ENCODE results near the gene ARHGAP21. TPM values are rescaled to one million over a fixed set of nuclear protein-coding genes. Genes with fewer than 3 reads are reported as not detected.

ARHGAP21 gene
- total RNA-seq, 1 experiment from 2014 or later, result 52.6 TPM

GRCh38 chr10:24579448-24579847 lies 144.2 kb downstream of the ARHGAP21 start:
- Histone ChIP-seq H4K20me1 (ENCODE audit: low read length) (no peaks in the 10 kb centered on the region), H3K27ac (ENCODE audit: low read length) (no peak overlapping the region), H3K79me2 (ENCODE audit: low read length) (no peaks in the 10 kb centered on the region), H3K9ac (ENCODE audit: low read length) (no peak overlapping the region), H3K27me3 (ENCODE audit: low read length) (no peaks in the 10 kb centered on the region), H3K4me3 (ENCODE audit: low read length) (no peak overlapping the region), H3K4me1 (ENCODE audit: insufficient read depth, low read length) (no peaks in the 10 kb centered on the region), H3K36me3 (ENCODE audit: low read depth, low read length) (no peaks in the 10 kb centered on the region), H2AFZ (ENCODE audit: low read length) (no peak overlapping the region), H3K9me3 (ENCODE audit: low read length) (no peaks in the 10 kb centered on the region), H3K9me2 (replicated peaks; ENCODE audit: low read length) (no peaks in the 10 kb centered on the region), H3K4me2 (ENCODE audit: low read length) (no peak overlapping the region), H3F3A (ENCODE audit: low read length, unreplicated experiment) (no peaks in the 10 kb centered on the region)
- no peak for TF ChIP-seq EZH2 (IDR thresholded peaks at IDR 0.05; ENCODE audit: low read length, unreplicated experiment)
- CTCF ChIA-PET, result no interaction called here
- POLR2A ChIA-PET (ENCODE audit: unreplicated experiment), result no interaction called here
- no TSS peak for BruUV-seq (replicated peaks)
- DNase-seq (no peak), ATAC-seq (no peak)
- intact Hi-C loops (cut with micrococcal nuclease), result no loop called here

- Histone ChIP-seq H2AFZ (ENCODE audit: low read length) (no peak overlapping the region), H3K9ac (ENCODE audit: low read length) (no peak overlapping the region), H3K27me3 (ENCODE audit: low read length) (no peaks in the 10 kb centered on the region), H3K27ac (ENCODE audit: low read length) (no peak overlapping the region), H3K4me3 (ENCODE audit: low read length) (no peak overlapping the region), H4K20me1 (ENCODE audit: low read length) (no peaks in the 10 kb centered on the region), H3K9me2 (replicated peaks; ENCODE audit: low read length) (no peaks in the 10 kb centered on the region), H3K4me1 (ENCODE audit: insufficient read depth, low read length) (no peaks in the 10 kb centered on the region), H3K36me3 (ENCODE audit: low read depth, low read length) (no peaks in the 10 kb centered on the region), H3K9me3 (ENCODE audit: low read length) (no peaks in the 10 kb centered on the region), H3K4me2 (ENCODE audit: low read length) (no peak overlapping the region), H3F3A (ENCODE audit: low read length, unreplicated experiment) (no peaks in the 10 kb centered on the region), H3K79me2 (ENCODE audit: low read length) (no peaks in the 10 kb centered on the region)
- BruUV-seq (replicated peaks), result no TSS peak
- POLR2A ChIA-PET (ENCODE audit: unreplicated experiment), result no interaction called here
- DNase-seq, result no peak
- ATAC-seq, result no peak
- TF ChIP-seq EZH2 (IDR thresholded peaks at IDR 0.05; ENCODE audit: low read length, unreplicated experiment), result no peak
- no peak for TF ChIP-seq CTCF (conservative IDR thresholded peaks at IDR 0.05; ENCODE audit: low read depth, low read length)
- no peak for TF ChIP-seq EZH2phosphoT487 (IDR thresholded peaks at IDR 0.05; ENCODE audit: borderline replicate concordance, low read length)
- CTCF ChIA-PET, result no interaction called here
- intact Hi-C loops (cut with micrococcal nuclease), result no loop called here
These were observed 148.1 kb downstream of the ARHGAP21 start for GRCh38 chr10:24575481-24576002.

GRCh38 chr10:24574578-24575155 lies 149.0 kb downstream of the ARHGAP21 start:
- H3K9me2 ChIP-seq (replicated peaks; ENCODE audit: low read length), result no peaks in the 10 kb centered on the region
- BruUV-seq (replicated peaks), result no TSS peak
- POLR2A ChIA-PET (ENCODE audit: unreplicated experiment), result no interaction called here
- no peaks in the 10 kb centered on the region for H3K36me3 ChIP-seq (ENCODE audit: low read depth, low read length)
- no peaks in the 10 kb centered on the region for H3F3A ChIP-seq (ENCODE audit: low read length, unreplicated experiment)
- H4K20me1 ChIP-seq (ENCODE audit: low read length), result no peaks in the 10 kb centered on the region
- H2AFZ ChIP-seq (ENCODE audit: low read length), result no peak overlapping the region
- intact Hi-C loops (cut with micrococcal nuclease), result no loop called here
- no peak overlapping the region for H3K9ac ChIP-seq (ENCODE audit: low read length)
- no peaks in the 10 kb centered on the region for H3K79me2 ChIP-seq (ENCODE audit: low read length)
- no peak overlapping the region for H3K27ac ChIP-seq (ENCODE audit: low read length)
- H3K9me3 ChIP-seq (ENCODE audit: low read length), result no peaks in the 10 kb centered on the region
- CTCF ChIA-PET, result no interaction called here
- TF ChIP-seq EZH2 (IDR thresholded peaks at IDR 0.05; ENCODE audit: low read length, unreplicated experiment), result no peak
- no peak overlapping the region for H3K4me3 ChIP-seq (ENCODE audit: low read length)
- ATAC-seq, result no peak
- H3K4me2 ChIP-seq (ENCODE audit: low read length), result no peak overlapping the region
- no peaks in the 10 kb centered on the region for H3K4me1 ChIP-seq (ENCODE audit: insufficient read depth, low read length)
- H3K27me3 ChIP-seq (ENCODE audit: low read length), result no peaks in the 10 kb centered on the region
- DNase-seq, result no peak

DNA sequence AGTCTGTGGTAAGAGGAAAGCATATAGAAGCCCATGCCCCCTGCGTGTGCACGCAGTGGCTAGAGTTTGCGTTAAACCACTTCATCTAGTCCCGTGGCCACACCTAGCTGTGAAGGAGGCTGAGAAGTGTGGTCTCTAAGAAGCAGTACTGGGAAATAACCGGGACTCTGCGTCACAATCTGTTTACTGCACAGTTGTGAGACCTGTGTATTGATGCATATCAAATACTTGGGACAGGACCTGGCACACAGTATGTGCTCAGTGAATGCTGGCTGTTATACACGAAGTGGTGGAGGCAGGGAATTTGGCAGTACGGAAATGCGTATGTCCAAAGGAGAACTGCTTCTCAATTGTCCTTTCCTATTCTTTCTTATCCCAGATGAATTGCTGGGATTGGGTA lies 149.5 kb downstream of the ARHGAP21 start:
- TF ChIP-seq EZH2phosphoT487 (IDR thresholded peaks at IDR 0.05; ENCODE audit: borderline replicate concordance, low read length) (no peak), EZH2 (IDR thresholded peaks at IDR 0.05; ENCODE audit: low read length, unreplicated experiment) (no peak), CTCF (conservative IDR thresholded peaks at IDR 0.05; ENCODE audit: low read depth, low read length) (no peak)
- no peaks in the 10 kb centered on the region for H3K9me2 ChIP-seq (replicated peaks; ENCODE audit: low read length)
- no peak overlapping the region for H3K4me2 ChIP-seq (ENCODE audit: low read length)
- no peaks in the 10 kb centered on the region for H3K36me3 ChIP-seq (ENCODE audit: low read depth, low read length)
- H3K9me3 ChIP-seq (ENCODE audit: low read length), result no peaks in the 10 kb centered on the region
- DNase-seq (no peak), ATAC-seq (no peak)
- no TSS peak for BruUV-seq (replicated peaks)
- no peaks in the 10 kb centered on the region for H3K27me3 ChIP-seq (ENCODE audit: low read length)
- H3K9ac ChIP-seq (ENCODE audit: low read length), result no peak overlapping the region
- no peak overlapping the region for H3K4me3 ChIP-seq (ENCODE audit: low read length)
- H4K20me1 ChIP-seq (ENCODE audit: low read length), result no peaks in the 10 kb centered on the region
- no peak overlapping the region for H2AFZ ChIP-seq (ENCODE audit: low read length)
- no peak overlapping the region for H3K27ac ChIP-seq (ENCODE audit: low read length)
- no peaks in the 10 kb centered on the region for H3K79me2 ChIP-seq (ENCODE audit: low read length)
- intact Hi-C loops (cut with micrococcal nuclease), result no loop called here
- ChIA-PET CTCF (no interaction called here), POLR2A (ENCODE audit: unreplicated experiment) (no interaction called here)
- no peaks in the 10 kb centered on the region for H3F3A ChIP-seq (ENCODE audit: low read length, unreplicated experiment)
- no peaks in the 10 kb centered on the region for H3K4me1 ChIP-seq (ENCODE audit: insufficient read depth, low read length)
